Ectodermal cell (in vitro differentiated cells): ENCODE results near the gene PDCD1.

Experiments used
- H3K27ac ChIP-seq: 2 replicates; pipeline ENCODE4 v1.7.0; 2013; ENCODE audit warnings: mild to moderate bottlenecking, low read depth, low read length; ENCODE audit not compliant: insufficient read depth, poor library complexity, severe bottlenecking
- H3K27me3 ChIP-seq: 2 replicates; pipeline ENCODE4 v1.7.0; 2013; ENCODE audit warnings: mild to moderate bottlenecking, low read length; ENCODE audit not compliant: insufficient read depth, control insufficient read depth, poor library complexity, severe bottlenecking
- H3K36me3 ChIP-seq: one replicate; pipeline ENCODE4 v1.7.0; 2013; ENCODE audit warnings: low read length; ENCODE audit not compliant: control insufficient read depth, insufficient read depth
- H3K4me1 ChIP-seq: one replicate; pipeline ENCODE4 v1.7.0; 2013; ENCODE audit warnings: low read length; ENCODE audit not compliant: control insufficient read depth, insufficient read depth
- H3K4me3 ChIP-seq: 2 replicates; pipeline ENCODE4 v1.7.0; 2013; ENCODE audit warnings: low read depth, low read length, control low read depth; ENCODE audit not compliant: insufficient read depth
- H3K9me3 ChIP-seq: 2 replicates; pipeline ENCODE4 v1.7.0; 2013; ENCODE audit warnings: mild to moderate bottlenecking, low read length, moderate library complexity; ENCODE audit not compliant: control insufficient read depth
- WGBS, 2 experiments: methylation state at CpG; one replicate each; pipeline ENCODE4 v1.1.7; 2013; ENCODE audit warnings: missing lambda C conversion rate in 2 of 2; 5-methylcytosine and 5-hydroxymethylcytosine counted together

PDCD1 gene

GRCh38 chr2:241869087-241869961 is 10.6 kb upstream of the PDCD1 start, which contains the start of gene RTP5:
Gene RTP5, plus strand, starts transcription at chr2:241869729. Its CDS starts 28 bp downstream, at chr2:241869757.
- no peaks in the 10 kb centered on the region for H3K27me3 ChIP-seq
- H3K36me3 ChIP-seq, result no peaks in the 10 kb centered on the region
- no peaks in the 10 kb centered on the region for H3K4me1 ChIP-seq
- no peak within 1 kb of the TSS for H3K4me3 ChIP-seq
- no peaks in the 10 kb centered on the region for H3K9me3 ChIP-seq
- WGBS, 2 experiments, result 92 to 93% methylated on average over 33 of the region's 33 CpGs
- no peak within 1 kb of the TSS for H3K27ac ChIP-seq

GRCh38 chr2:241868661-241869081 is 10.0 kb upstream of the PDCD1 start:
- no peak overlapping the region for H3K27ac ChIP-seq
- H3K4me1 ChIP-seq, result no peaks in the 10 kb centered on the region
- no peaks in the 10 kb centered on the region for H3K27me3 ChIP-seq
- H3K36me3 ChIP-seq, result no peaks in the 10 kb centered on the region
- 75 to 80% methylated on average over 15 of the region's 15 CpGs for WGBS, 2 experiments
- H3K9me3 ChIP-seq, result no peaks in the 10 kb centered on the region
- no peak overlapping the region for H3K4me3 ChIP-seq

DNA sequence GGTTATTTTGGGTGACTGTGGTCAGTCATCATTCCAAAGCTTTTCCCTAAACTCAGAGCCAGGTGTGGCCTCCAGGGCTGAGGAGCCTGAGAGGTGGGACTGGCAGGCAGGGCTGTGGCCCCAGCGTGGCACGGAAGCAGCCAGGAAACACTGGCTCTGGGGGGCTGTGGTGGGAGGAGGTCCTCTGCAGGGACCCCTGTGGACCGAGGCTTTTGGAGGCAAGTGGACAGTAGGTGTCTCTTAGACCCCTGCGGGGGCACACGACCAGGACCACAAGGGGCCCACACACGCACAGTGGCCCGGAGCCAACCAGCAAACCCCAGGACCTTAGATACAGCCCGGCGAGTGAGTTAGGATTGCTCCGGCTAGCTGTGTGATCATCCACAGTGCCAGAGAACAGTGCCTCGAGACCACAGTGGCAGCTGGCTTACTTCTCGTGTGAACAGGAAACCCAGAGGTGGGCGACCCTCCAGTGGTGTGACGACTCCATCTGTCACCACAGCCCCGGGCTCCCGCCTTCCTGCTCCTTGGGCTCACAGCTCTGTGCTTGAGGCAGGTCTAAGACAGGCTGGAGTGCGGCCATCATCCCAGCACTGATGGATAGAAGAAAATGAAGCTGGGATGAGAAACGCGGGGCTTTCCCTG is 9.2 kb upstream of the PDCD1 start:
- no peak overlapping the region for H3K4me3 ChIP-seq
- WGBS, 2 experiments, result 87 to 88% methylated on average over 19 of the region's 19 CpGs
- H3K27ac ChIP-seq, result no peak overlapping the region

DNA sequence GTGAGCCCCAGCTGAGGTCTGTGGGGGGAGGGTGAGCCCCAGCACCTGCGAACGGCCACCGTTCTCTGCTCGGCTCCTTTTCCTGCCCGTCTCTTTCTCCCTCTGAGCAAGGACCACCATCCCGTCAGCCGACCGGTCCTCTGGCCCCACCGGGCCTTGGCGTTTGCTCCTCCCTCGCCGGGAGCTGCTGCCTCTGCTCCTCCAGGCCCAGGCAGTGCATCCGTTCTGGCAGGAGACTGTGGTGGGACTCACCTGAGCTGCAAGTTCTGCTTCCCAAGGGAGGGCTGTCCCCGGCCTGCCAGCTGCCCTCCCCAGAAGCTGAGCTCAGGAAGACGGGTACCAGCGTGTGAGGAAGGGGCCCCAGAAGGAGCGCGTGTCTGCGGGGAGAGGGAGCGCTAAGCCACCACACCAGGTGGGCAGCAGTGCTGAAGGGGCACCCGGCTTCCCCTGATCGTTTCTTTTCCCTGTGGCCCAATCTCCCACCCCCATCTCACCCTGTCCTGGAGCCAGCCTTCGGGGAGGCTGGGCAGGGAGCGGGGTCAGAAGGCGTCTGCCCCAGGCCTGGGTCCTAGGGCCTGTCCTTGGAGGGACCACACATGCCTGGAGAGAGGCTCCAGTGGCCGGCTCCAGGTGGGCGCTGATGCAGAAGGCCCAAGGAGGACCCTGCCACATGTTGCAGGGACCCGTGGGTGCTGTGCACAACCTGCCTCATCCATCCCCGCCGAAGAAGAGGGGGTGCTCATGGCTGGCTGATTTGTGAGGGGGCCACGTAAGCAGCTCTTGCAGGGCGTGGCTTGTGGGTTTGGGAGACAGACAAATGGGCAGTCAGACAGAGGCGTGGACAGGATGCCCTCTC is 8.3 kb upstream of the PDCD1 start:
- H3K4me1 ChIP-seq, result no peaks in the 10 kb centered on the region
- H3K9me3 ChIP-seq, result no peaks in the 10 kb centered on the region
- no peak overlapping the region for H3K27ac ChIP-seq
- no peak overlapping the region for H3K4me3 ChIP-seq
- H3K27me3 ChIP-seq, result no peaks in the 10 kb centered on the region
- no peaks in the 10 kb centered on the region for H3K36me3 ChIP-seq
- 70 to 72% methylated on average over 33 of the region's 33 CpGs for WGBS, 2 experiments

More for the DNA sequence above, 9.2 kb upstream of the PDCD1 start:
- H3K27me3 ChIP-seq, result no peaks in the 10 kb centered on the region
- H3K9me3 ChIP-seq, result no peaks in the 10 kb centered on the region
- H3K4me1 ChIP-seq, result no peaks in the 10 kb centered on the region
- H3K36me3 ChIP-seq, result no peaks in the 10 kb centered on the region

GRCh38 chr2:241865957-241866789 is 7.5 kb upstream of the PDCD1 start:
- H3K4me3 ChIP-seq, result no peak overlapping the region
- no peak overlapping the region for H3K27ac ChIP-seq

GRCh38 chr2:241865416-241865956 is 6.8 kb upstream of the PDCD1 start:
- no peak overlapping the region for H3K4me3 ChIP-seq
- no peaks in the 10 kb centered on the region for H3K27me3 ChIP-seq
- 90 to 92% methylated on average over 3 of the region's 3 CpGs for WGBS, 2 experiments
- no peaks in the 10 kb centered on the region for H3K36me3 ChIP-seq
- H3K4me1 ChIP-seq, result no peaks in the 10 kb centered on the region
- no peaks in the 10 kb centered on the region for H3K9me3 ChIP-seq
- no peak overlapping the region for H3K27ac ChIP-seq

More at GRCh38 chr2:241865957-241866789, 7.5 kb upstream of the PDCD1 start:
- H3K36me3 ChIP-seq, result no peaks in the 10 kb centered on the region
- no peaks in the 10 kb centered on the region for H3K4me1 ChIP-seq
- no peaks in the 10 kb centered on the region for H3K27me3 ChIP-seq
- no peaks in the 10 kb centered on the region for H3K9me3 ChIP-seq
- 22% methylated on average over 31 of the region's 31 CpGs for WGBS, 2 experiments

DNA sequence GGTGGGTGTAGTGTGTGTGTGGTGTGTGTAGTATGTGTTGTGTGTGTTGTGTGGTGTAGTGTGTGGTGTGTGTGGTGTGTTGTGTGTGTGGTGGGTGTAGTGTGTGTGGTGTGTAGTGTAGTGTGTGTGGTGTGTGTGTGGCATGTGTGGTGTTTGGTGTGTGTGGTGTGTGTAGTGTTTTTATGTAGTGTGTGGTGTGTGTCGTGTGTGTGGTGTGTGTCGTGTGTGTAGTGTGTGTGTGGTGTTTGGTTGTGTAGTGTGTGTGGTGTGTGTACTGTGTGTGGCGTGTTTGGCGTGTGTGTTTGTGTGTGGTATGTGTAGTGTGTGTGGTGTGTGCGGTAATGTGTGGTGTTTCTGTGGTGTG is 6.1 kb upstream of the PDCD1 start:
- no peaks in the 10 kb centered on the region for H3K36me3 ChIP-seq
- no peaks in the 10 kb centered on the region for H3K4me1 ChIP-seq
- H3K4me3 ChIP-seq, result no peak overlapping the region
- 90 to 92% methylated on average over 5 of the region's 5 CpGs for WGBS, 2 experiments
- H3K27me3 ChIP-seq, result no peaks in the 10 kb centered on the region
- no peaks in the 10 kb centered on the region for H3K9me3 ChIP-seq
- no peak overlapping the region for H3K27ac ChIP-seq

- 67 to 74% methylated on average over 2 of the region's 2 CpGs for WGBS, 2 experiments
- no peak overlapping the region for H3K4me3 ChIP-seq
- H3K4me1 ChIP-seq, result peaks cover under 1% of the 10 kb centered on the region
- H3K27me3 ChIP-seq, result no peaks in the 10 kb centered on the region
- no peak overlapping the region for H3K27ac ChIP-seq
- no peaks in the 10 kb centered on the region for H3K9me3 ChIP-seq
- no peaks in the 10 kb centered on the region for H3K36me3 ChIP-seq
Measured at GRCh38 chr2:241864168-241864849, 5.6 kb upstream of the PDCD1 start.

DNA sequence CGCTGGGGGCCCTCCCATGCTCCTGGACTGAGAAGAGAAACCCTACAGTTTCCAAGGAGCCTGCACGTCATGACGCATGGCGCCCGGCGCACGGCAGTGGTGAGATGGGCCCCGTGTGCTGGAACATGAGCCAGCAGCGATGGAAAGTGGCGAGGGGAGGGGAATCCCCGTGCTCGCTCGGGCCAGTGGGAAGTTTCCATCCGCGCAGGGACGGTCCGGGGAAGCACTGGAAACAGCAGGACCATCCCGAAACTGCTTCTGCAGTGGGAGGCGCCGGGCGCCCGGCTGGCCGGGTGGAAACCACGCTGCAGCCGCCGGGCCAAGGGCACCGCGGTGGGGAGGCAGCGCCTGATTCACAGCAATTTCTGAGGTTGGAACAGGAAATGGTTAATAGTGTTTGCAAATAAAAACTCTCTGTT is 4.9 kb upstream of the PDCD1 start:
- Histone ChIP-seq H3K9me3 (no peaks in the 10 kb centered on the region), H3K4me1 (peaks cover 4% of the 10 kb centered on the region), H3K27me3 (no peaks in the 10 kb centered on the region), H3K4me3 (no peak overlapping the region), H3K27ac (no peak overlapping the region), H3K36me3 (no peaks in the 10 kb centered on the region)
- 85 to 89% methylated on average over 29 of the region's 29 CpGs for WGBS, 2 experiments
